Retinal pigment epithelial cell (primary cell): ENCODE results near the gene INPP5K.
"Not testable (repeated sequence)": the region's sequence is repeated elsewhere in the genome, so short reads cannot be mapped to it uniquely, and the experiment has no call there.

Source experiments
- DNase-seq: peaks from one replicate; pipeline ENCODE4 v3.0.0-alpha.2; 2010; ENCODE audit warnings: low read depth
- H3K4me3 ChIP-seq: 2 replicates; pipeline ENCODE4 v1.5.1; 2011; ENCODE audit warnings: mild to moderate bottlenecking, low read length, control low read depth, moderate library complexity
- TF ChIP-seq, protein P1 (sequence below): conservative IDR thresholded peaks from 2 replicates; pipeline ENCODE4 v1.5.1; 2011; ENCODE audit warnings: low read depth, low read length, control low read depth, inconsistent platforms

Gene INPP5K

DNA sequence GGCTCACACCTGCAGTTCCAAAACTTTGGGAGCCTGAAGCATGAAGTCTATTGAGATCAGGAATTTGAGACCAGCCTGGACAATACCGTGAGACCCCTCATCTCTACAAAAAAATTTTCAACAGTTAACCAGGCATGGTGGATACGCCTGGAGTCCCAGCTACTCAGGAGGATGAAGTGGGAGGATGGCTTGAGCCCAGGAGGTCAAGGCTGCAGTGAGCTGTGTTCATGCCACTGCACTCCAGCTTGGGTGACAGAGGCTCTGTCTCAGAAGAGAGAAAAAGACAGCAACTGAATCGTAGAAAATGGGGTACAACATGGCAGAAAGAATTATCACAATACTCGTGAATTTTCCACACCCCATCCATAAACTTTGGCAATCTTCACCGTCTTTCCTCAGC is 63.6 kb downstream of the INPP5K start:
- H3K4me3 ChIP-seq: no peak overlapping the region
- DNase-seq: no peak
- TF ChIP-seq, protein P1, sequence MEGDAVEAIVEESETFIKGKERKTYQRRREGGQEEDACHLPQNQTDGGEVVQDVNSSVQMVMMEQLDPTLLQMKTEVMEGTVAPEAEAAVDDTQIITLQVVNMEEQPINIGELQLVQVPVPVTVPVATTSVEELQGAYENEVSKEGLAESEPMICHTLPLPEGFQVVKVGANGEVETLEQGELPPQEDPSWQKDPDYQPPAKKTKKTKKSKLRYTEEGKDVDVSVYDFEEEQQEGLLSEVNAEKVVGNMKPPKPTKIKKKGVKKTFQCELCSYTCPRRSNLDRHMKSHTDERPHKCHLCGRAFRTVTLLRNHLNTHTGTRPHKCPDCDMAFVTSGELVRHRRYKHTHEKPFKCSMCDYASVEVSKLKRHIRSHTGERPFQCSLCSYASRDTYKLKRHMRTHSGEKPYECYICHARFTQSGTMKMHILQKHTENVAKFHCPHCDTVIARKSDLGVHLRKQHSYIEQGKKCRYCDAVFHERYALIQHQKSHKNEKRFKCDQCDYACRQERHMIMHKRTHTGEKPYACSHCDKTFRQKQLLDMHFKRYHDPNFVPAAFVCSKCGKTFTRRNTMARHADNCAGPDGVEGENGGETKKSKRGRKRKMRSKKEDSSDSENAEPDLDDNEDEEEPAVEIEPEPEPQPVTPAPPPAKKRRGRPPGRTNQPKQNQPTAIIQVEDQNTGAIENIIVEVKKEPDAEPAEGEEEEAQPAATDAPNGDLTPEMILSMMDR: no peak

DNA sequence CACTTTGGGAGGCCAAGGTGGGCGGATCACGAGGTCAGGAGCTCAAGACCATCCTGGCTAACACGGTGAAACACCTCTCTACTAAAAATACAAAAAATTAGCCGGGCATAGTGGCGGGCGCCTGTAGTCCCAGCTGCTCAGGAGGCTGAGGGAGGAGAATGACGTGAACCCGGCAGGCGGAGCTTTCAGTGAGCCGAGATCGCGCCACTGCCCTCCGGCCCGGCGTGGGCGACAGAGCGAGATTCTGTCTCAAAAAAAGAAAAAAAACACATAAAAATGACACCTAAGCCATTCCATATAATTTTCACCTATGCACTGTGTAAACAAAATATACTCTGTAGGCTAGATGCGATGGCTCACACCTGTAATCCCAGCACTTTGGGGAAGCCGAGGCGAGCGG is 66.2 kb downstream of the INPP5K start:
- H3K4me3 ChIP-seq, DNase-seq: not testable (repeated sequence)

DNA sequence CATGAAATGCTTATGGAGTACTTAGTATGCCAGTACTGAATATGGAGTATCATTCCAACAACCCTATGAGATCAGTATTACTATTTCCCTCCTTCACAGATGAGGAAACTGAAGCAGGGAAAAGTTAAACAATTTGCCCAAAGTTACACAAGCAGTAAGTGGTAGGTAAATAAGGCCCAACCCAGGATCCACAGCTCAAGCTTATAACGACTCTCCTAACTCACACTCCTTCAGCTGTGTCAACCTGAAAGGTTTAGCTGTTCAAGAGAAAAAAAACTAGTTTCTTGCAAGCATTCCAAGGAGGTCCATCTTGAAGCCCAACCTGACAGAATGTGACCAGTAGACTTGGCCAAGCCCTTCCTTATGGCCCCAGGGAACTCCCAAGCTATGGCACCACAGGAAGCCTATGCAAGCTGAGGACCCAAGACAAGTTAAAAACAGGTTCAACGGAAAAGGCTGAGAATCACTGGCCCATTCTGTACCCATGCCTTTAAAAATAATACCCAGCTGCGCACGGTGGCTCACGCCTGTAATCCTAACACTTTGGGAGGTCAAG is 66.9 kb downstream of the INPP5K start:
- TF ChIP-seq, protein P1: no peak

DNA sequence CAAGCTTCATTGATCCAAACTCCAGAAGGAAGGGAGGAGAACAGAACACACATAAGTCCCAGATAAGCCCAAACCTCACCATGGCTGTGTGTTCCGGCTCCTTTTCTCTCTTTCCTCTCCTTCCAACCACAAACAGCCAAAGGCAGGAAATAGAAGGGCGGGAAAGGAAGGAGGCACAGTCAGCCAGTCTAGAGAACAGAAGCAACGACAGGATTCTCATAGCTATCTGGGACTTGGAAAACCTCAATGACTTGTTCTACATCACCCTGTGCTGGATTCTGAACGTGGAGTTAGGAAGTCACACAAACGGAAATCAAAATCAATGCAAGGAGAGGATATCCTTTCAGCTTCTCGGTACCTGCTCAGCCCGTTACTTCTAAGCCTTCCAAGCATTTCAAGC is 69.4 kb downstream of the INPP5K start:
- TF ChIP-seq, protein P1: no peak
- DNase-seq: no peak
- no peak overlapping the region for H3K4me3 ChIP-seq

More for the DNA sequence above, 66.9 kb downstream of the INPP5K start:
- no peak overlapping the region for H3K4me3 ChIP-seq
- DNase-seq: no peak

DNA sequence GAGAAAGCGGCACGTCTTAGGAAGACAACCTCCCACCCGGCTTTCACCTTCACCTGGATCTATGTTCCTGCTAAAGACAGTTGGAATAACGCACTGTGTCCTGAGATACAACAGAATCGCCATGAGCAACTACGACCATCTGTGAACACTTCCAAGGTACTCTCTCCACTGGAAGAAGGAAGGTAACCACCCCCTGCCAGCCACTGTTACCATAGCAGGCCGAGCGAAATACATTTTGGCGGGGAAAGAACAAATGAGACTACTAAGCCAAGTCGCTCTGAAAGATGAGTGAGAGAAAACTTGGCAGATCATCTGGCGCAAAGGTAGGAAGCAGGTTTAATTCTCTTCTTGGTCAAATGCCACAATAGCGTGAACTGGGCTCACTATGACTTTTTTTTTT is 70.2 kb downstream of the INPP5K start:
- no peak overlapping the region for H3K4me3 ChIP-seq
- no peak for DNase-seq
- TF ChIP-seq, protein P1: no peak

DNA sequence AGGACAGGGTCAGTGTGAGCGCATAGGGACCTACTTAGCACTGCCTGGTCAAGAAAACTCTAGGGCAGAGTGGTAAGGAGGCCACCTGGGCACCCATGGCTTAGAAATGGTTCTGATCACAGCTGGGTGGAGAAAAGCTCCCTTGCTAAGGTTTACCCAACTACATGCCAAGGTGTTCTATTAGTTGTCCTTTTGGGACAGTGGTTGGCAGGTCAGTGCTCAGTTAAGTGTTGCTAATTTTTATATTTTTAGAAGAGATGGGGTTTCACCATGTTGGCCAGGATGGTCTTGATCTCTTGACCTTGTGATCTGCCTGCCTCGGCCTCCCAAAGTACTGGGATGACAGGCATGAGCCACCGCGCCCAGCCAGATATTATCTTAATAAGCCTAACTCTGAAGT is 70.7 kb downstream of the INPP5K start:
- not testable (repeated sequence) for DNase-seq, H3K4me3 ChIP-seq
